PC-9 (cell line): ENCODE measurements around the gene ADORA2B. TPM values are rescaled to one million over a fixed set of nuclear protein-coding genes. Genes with fewer than 3 reads are reported as not detected.
A peak's percentile ranks its signal among the peaks of the same experiment; 100 is the strongest.

Source experiments
- BruUV-seq: library from RNA; stranded (reverse); fragments of 400-500 nt; replicated peaks from 2 replicates; lab custom pipeline; 2021; lab: Mats Ljungman, UMichigan
- CTCF ChIA-PET: fragments of 300-600 bp; sonication (Branson Sonifier 250); formaldehyde crosslinking; loops from one replicate; lab custom pipeline; 2022; ENCODE audit warnings: antibody characterized with exemption; lab: Charles Lee
- POLR2A ChIA-PET: fragments of 300-600 bp; sonication (Branson Sonifier 250); formaldehyde crosslinking; loops from one replicate; lab custom pipeline; 2022; ENCODE audit warnings: antibody characterized with exemption; ENCODE audit not compliant: unreplicated experiment; lab: Charles Lee
- DNase-seq, 2 experiments: peaks; one replicate each; pipeline versions ENCODE4 v3.0.0 to v3.0.0-alpha.2; 2015 to 2022; ENCODE audit warnings: mixed read lengths in 1 of 2
- H2AFZ ChIP-seq: fragments of 200-600 bp; sonication (generic); 2 replicates; pipeline ENCODE4 v1.8.1; 2017; ENCODE audit warnings: antibody characterized with exemption
- H3F3A ChIP-seq: fragments of 200-600 bp; sonication (generic); 2 replicates; pipeline ENCODE4 v1.8.1; 2017; ENCODE audit warnings: antibody characterized with exemption, mild to moderate bottlenecking, low read depth; ENCODE audit not compliant: insufficient read depth
- H3K27ac ChIP-seq: fragments of 200-600 bp; sonication (generic); 2 replicates; pipeline ENCODE4 v1.6.1; 2016; ENCODE audit warnings: mixed run types
- H3K27me3 ChIP-seq: fragments of 200-600 bp; sonication (generic); 2 replicates; pipeline ENCODE4 v1.6.1; 2016; ENCODE audit warnings: low read depth, mixed run types; ENCODE audit not compliant: insufficient read depth
- H3K36me3 ChIP-seq: fragments of 200-600 bp; sonication (generic); 2 replicates; pipeline ENCODE4 v1.6.1; 2016; ENCODE audit warnings: low read depth, mixed run types
- H3K4me1 ChIP-seq: fragments of 200-600 bp; sonication (generic); replicated peaks from 2 replicates; pipeline ENCODE4 v1.6.1; 2016; ENCODE audit warnings: mixed run types; ENCODE audit not compliant: insufficient read depth
- H3K4me2 ChIP-seq: fragments of 200-600 bp; sonication (generic); 2 replicates; pipeline ENCODE4 v1.6.1; 2017; ENCODE audit warnings: mixed run types
- H3K4me3 ChIP-seq: fragments of 200-600 bp; sonication (generic); 2 replicates; pipeline ENCODE4 v1.6.1; 2016; ENCODE audit warnings: mixed run types
- H3K79me2 ChIP-seq: fragments of 200-600 bp; sonication (generic); 2 replicates; pipeline ENCODE4 v1.6.1; 2017; ENCODE audit warnings: low read depth, mixed run types
- H3K9me2 ChIP-seq: fragments of 200-600 bp; sonication (generic); 2 replicates; pipeline ENCODE4 v1.8.1; 2017; ENCODE audit warnings: mild to moderate bottlenecking; ENCODE audit not compliant: insufficient read depth
- H3K9me3 ChIP-seq: fragments of 200-600 bp; sonication (generic); 2 replicates; pipeline ENCODE4 v1.8.1; 2016; ENCODE audit warnings: low read depth; ENCODE audit not compliant: insufficient read depth
- H4K20me1 ChIP-seq: fragments of 200-600 bp; sonication (generic); 2 replicates; pipeline ENCODE4 v1.8.1; 2017; ENCODE audit not compliant: insufficient read depth
- EZH2 ChIP-seq: fragments of 200-600 bp; sonication (generic); IDR thresholded peaks from 2 replicates; pipeline ENCODE4 v1.8.0; 2017; ENCODE audit warnings: antibody characterized with exemption, low read depth
- intact Hi-C: fragments of 100-400 bp; cut with micrococcal nuclease; formaldehyde crosslinking; loops from one replicate; pipeline ENCODE4 v1.10.0; 2022; ENCODE audit not compliant: unreplicated experiment
- total RNA-seq: library from RNA; stranded (reverse); gene quantifications from 2 replicates; pipeline ENCODE4 v1.2.3, GENCODE V29; 2021
- TF ChIP-seq, protein P1 (sequence below): fragments of 200-600 bp; sonication (generic); conservative IDR thresholded peaks from 2 replicates; pipeline ENCODE4 v1.6.1; 2017; ENCODE audit warnings: mixed run types, antibody characterized with exemption, mild to moderate bottlenecking, moderate library complexity

ADORA2B gene
- total RNA-seq, 1 experiment from 2014 or later, result 42.7 TPM

DNA sequence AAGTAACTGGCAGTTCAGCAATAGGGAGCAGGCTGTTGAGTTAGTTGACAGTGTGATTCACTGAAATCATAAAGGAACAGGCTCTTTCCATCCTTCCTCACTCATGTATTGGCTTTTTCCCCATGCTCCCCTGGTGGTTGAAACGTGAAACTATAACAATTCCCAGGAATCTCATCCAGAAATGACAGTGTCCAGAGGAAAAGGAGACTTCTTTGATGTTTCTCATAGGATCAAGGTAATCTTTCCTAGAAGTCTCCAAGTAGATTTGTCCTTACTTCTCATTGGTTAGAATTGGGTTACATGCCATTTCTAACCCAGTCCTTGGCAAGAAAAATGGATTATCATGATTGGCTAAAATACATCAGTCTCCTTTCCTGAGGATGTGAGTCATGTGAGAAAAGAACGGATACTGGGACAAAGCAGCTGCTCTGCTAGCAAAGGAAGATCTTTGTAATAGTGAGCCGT lies 69.0 kb downstream of the ADORA2B start:
- Histone ChIP-seq H3K9me2 (no peaks in the 10 kb centered on the region), H3K27me3 (no peaks in the 10 kb centered on the region), H3K79me2 (peaks cover 21% of the 10 kb centered on the region), H3K4me1 (no peaks in the 10 kb centered on the region), H3K4me3 (no peak overlapping the region), H3F3A (peaks cover 15% of the 10 kb centered on the region; the same call in 1 of the 2 replicates), H4K20me1 (no peaks in the 10 kb centered on the region), H3K36me3 (peaks cover 40% of the 10 kb centered on the region), H2AFZ (no peak overlapping the region), H3K4me2 (no peak overlapping the region), H3K9me3 (no peaks in the 10 kb centered on the region), H3K27ac (no peak overlapping the region)
- POLR2A ChIA-PET, result no interaction called here
- CTCF ChIA-PET, result no interaction called here
- intact Hi-C loops, result no loop called here
- no peak for DNase-seq
- BruUV-seq, result no TSS peak
- no peak for TF ChIP-seq EZH2
- TF ChIP-seq, protein P1, sequence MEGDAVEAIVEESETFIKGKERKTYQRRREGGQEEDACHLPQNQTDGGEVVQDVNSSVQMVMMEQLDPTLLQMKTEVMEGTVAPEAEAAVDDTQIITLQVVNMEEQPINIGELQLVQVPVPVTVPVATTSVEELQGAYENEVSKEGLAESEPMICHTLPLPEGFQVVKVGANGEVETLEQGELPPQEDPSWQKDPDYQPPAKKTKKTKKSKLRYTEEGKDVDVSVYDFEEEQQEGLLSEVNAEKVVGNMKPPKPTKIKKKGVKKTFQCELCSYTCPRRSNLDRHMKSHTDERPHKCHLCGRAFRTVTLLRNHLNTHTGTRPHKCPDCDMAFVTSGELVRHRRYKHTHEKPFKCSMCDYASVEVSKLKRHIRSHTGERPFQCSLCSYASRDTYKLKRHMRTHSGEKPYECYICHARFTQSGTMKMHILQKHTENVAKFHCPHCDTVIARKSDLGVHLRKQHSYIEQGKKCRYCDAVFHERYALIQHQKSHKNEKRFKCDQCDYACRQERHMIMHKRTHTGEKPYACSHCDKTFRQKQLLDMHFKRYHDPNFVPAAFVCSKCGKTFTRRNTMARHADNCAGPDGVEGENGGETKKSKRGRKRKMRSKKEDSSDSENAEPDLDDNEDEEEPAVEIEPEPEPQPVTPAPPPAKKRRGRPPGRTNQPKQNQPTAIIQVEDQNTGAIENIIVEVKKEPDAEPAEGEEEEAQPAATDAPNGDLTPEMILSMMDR, result peak; percentile 55

DNA sequence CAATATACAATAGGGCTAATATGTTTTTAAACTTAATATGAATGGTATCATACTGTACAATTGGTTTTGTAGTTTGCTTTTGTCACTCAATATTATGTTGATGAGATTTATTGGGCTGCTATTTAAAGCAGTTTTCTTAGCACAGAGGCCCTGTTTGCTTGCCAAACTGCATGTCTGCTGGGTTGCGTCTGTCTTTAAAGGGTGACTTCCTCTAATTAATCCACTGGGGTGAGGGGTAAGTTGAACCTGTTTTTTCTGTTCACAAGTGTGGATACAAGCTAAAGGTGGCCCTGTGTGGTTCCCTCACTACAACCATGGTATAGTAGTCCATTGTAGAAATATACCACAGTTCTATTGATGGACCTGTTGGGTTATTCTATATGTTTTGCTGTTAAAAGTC lies 74.4 kb downstream of the ADORA2B start:
- no TSS peak for BruUV-seq
- CTCF ChIA-PET, result interaction anchor here (0.5 kb wide), 1 partner anchor 128 kb away, joined by 6 read pairs; no protein-coding TSS in a partner anchor

DNA sequence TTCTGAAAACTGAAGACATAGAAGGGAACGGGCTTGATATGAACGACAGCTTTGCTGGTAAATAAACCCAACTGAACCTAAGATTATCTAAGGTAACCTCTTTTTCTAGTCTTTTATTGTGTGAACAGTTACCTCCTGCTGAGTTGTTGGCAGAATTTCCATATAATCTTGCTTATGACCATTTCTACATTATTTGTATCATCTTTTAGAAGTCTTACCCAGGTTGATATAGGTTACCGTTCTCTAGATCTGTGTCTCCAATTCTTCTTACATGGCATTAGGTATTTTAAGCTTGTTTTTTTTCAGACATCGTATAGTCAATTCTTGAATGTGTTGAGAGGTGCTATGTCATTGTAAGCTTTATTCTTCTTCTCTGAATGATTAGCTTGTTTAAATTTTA lies 79.0 kb downstream of the ADORA2B start:
- ChIA-PET POLR2A (no interaction called here), CTCF (no interaction called here)
- no peaks in the 10 kb centered on the region for H3K9me2 ChIP-seq
- peaks cover 38% of the 10 kb centered on the region for H3K36me3 ChIP-seq
- H2AFZ ChIP-seq, result no peak overlapping the region
- intact Hi-C loops, result no loop called here
- H3F3A ChIP-seq, result peaks cover 51% of the 10 kb centered on the region
- peaks cover 20% of the 10 kb centered on the region for H3K4me1 ChIP-seq
- no TSS peak for BruUV-seq
- no peak overlapping the region for H3K4me3 ChIP-seq
- no peak overlapping the region for H3K4me2 ChIP-seq
- TF ChIP-seq EZH2, result no peak
- TF ChIP-seq, protein P1, result no peak
- DNase-seq, result no peak
- H3K27me3 ChIP-seq, result no peaks in the 10 kb centered on the region
- H3K79me2 ChIP-seq, result 0 out of 2 replicates have a peak, but pooled peaks cover 6% of the 10 kb centered on the region
- no peak overlapping the region for H3K27ac ChIP-seq
- H3K9me3 ChIP-seq, result no peaks in the 10 kb centered on the region
- H4K20me1 ChIP-seq, result no peaks in the 10 kb centered on the region

More for the DNA sequence above, 74.4 kb downstream of the ADORA2B start:
- H3K79me2 ChIP-seq, result peaks cover 10% of the 10 kb centered on the region
- no peak for TF ChIP-seq EZH2
- no peaks in the 10 kb centered on the region for H4K20me1 ChIP-seq
- no peaks in the 10 kb centered on the region for H3K4me1 ChIP-seq
- DNase-seq, result no peak
- H3F3A ChIP-seq, result peaks cover 16% of the 10 kb centered on the region; the same call in 1 of the 2 replicates
- POLR2A ChIA-PET, result no interaction called here
- peaks cover 25% of the 10 kb centered on the region for H3K36me3 ChIP-seq
- H2AFZ ChIP-seq, result no peak overlapping the region
- no peaks in the 10 kb centered on the region for H3K9me2 ChIP-seq
- H3K4me2 ChIP-seq, result no peak overlapping the region
- no peak overlapping the region for H3K27ac ChIP-seq
- intact Hi-C loops, result no loop called here
- H3K27me3 ChIP-seq, result no peaks in the 10 kb centered on the region
- H3K4me3 ChIP-seq, result no peak overlapping the region
- H3K9me3 ChIP-seq, result no peaks in the 10 kb centered on the region

DNA sequence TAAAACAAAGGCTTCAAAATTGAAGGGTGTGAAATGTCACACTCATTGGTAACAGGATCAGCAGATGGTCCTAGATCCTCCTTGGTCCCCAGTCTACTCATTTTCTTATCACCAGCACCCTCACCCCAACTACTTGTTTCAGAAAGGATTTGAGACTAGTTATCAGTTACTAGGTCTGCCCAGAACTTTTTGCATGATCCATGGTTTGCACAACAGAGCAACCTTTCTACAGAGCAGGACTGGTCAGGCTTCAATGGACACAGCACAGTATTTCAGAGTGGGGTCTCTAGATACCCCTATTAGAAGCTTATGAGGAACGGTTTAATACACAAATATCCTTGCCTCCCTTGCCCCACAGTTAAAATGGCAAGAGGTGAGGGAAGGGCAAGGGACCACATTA lies 80.3 kb downstream of the ADORA2B start:
- intact Hi-C loops, result no loop called here
- peaks cover 50% of the 10 kb centered on the region for H3K36me3 ChIP-seq
- CTCF ChIA-PET, result no interaction called here
- DNase-seq, result no peak
- H3F3A ChIP-seq, result peaks cover 62% of the 10 kb centered on the region
- no peak overlapping the region for H2AFZ ChIP-seq
- H3K4me1 ChIP-seq, result peaks cover 25% of the 10 kb centered on the region
- POLR2A ChIA-PET, result interaction anchor here (0.6 kb wide), 1 partner anchor 16 kb away, joined by 4 read pairs; no protein-coding TSS in a partner anchor
- no peaks in the 10 kb centered on the region for H3K27me3 ChIP-seq
- H3K79me2 ChIP-seq, result no peaks in the 10 kb centered on the region
- no peak overlapping the region for H3K27ac ChIP-seq
- H3K9me3 ChIP-seq, result no peaks in the 10 kb centered on the region
- BruUV-seq, result no TSS peak
- no peak overlapping the region for H3K4me2 ChIP-seq
- no peaks in the 10 kb centered on the region for H4K20me1 ChIP-seq
- no peaks in the 10 kb centered on the region for H3K9me2 ChIP-seq
- H3K4me3 ChIP-seq, result no peak overlapping the region
- TF ChIP-seq EZH2, result no peak
- TF ChIP-seq, protein P1, result no peak
